ENCODE results near the gene DNAJC21.
A peak's percentile ranks its signal among the peaks of the same experiment; 100 is the strongest.

Gene DNAJC21

GRCh38 chr5:34986965-34987364 is 57.6 kb downstream of the DNAJC21 start:
- DNase-seq = no peak

DNA sequence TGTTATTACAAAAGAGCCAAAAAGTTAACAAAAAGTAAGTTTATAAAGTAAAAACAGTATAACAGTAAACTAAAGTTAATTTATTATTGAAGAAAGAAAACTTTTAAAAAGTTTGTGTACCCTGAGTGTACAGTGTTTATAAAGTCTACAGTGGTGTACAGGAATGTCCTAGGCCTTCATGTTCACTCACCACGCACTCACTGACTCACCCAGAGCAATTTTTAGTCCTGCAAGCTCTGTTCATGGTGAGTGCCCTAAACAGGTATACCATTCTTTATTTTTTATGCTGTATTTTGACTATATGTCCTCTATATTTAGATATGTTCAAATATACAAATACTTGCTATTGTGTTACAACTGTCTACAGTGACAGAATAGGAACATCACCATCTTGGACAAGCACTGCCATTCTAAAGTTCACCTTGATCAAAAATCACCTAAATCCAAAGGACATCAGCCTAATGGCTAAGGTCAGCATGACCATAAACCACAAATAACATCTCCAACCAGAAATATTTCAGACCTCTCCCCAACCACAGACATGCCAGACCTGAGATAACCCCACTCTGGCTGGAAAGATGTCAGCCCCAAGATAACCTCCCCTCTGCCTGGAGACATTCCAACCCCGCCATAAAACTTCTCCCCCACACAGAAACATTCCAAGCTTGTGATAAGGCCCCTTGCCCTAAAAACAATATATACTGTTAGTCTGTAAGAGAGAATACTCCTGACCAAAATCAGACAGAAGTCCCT is 62.3 kb downstream of the DNAJC21 start:
- DNase-seq = no peak

- DNase-seq = no peak
Observed at GRCh38 chr5:34993951-34994350, 64.6 kb downstream of the DNAJC21 start.

GRCh38 chr5:34996261-34996660 is 66.9 kb downstream of the DNAJC21 start:
- no peak for DNase-seq

DNA sequence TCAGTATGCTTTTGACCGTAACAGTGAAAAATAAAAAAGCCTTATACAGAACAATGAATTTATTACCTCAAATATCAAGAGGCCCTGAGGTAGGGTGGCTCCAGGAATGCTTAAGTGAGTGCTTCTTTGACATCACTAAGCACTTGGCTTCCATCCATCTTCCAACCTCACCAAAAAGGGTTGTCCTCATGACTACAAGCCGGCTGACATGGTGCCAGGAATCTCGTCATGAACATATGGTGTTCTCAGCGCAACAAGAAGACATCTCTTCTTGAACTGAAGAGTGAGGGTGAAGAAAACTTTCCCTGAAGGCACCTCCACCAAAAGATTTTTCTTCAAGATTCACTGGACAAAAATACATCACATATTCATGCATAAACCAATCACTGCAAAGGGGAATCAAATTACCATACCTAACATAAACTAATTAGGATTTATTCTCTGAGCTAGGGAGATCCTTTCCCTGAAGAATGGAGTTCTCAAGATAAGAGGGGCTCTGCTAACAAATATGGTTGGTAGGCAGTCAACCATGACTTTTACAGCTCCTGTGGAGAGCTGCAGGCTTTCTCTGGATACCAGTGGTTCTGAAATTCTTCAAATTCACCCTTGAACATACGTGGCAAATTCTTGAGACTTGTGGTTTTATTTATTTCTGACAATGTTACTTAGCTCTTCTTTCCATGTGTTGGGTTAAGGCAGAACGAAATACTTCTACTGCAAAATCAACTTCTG is 68.9 kb downstream of the DNAJC21 start:
- DNase-seq = no peak

GRCh38 chr5:35001842-35002241 is 72.5 kb downstream of the DNAJC21 start:
- DNase-seq = no peak

DNA sequence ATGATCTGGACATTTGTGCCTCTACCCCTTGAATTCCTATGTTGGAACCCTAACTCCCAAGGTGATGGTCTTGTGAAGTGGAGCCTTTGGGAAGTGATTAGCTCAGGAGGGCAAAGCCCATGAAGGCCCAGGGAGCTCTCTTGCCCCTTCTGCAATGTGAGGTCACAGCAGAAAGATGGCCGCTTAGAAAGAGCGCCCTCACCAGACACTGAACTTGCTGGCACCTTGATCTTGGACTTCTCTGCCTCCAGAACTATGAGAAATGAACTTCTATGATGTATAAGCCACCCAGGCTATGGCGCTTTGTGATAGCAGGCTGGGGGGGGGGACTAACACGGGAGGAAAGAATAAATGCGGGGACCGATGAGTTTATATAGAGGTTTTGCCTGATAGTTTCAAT is 73.1 kb downstream of the DNAJC21 start:
- no peak for DNase-seq

DNA sequence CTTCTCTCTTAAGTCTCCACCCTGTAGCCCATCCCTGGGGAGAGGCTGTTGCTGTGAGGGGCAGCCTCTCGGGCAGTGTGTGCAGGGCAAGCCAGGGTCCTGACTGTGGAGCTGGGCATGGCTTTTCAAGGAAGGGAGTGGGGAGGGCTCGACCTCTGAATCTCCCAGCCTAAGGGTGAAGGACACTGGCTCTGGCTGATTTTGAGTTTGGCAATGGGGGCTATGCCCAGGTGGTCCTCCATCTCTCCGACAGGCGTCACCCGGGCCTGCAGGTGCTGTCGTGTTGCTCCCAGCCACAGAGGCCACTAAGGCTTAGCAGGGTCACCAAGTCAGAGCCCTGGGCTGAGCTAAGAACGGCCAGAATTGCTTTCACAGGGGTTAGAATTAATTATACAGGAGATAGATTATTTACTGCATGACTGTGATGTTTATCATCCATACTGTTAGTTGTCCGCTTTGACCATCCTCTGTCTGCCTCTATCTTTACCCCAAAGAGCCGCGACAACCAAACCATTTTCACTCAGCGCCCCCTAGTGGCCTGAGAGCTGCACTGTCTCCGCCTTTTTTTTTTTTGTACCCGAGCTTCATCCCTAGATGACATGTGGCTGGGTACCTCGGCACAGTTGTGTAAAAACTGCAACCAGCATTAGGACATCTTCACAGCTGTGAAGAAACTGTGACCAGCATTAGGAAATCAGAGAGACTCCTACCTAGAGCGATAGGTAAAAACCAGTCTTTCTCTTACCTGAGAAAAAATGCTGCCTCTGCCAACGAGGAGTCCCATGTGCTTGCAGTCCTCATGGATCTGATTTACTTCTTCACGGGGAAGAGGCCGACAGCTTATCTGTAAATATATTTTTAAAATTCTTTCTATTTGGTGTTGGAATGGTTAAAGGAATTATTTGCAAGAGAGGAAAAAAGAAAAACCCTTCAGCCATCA is 73.9 kb downstream of the DNAJC21 start:
- DNase-seq = peak; percentile 54

GRCh38 chr5:35004200-35004599 is 74.8 kb downstream of the DNAJC21 start:
- no peak for DNase-seq

- no peak for DNase-seq
Observed at GRCh38 chr5:35004771-35005170, 75.4 kb downstream of the DNAJC21 start.

Data from NCI-H1105 (cell line).